H9 (cell line): ENCODE measurements around the gene YRDC. TPM values are rescaled to one million over a fixed set of nuclear protein-coding genes. Genes with fewer than 3 reads are reported as not detected.
A peak's percentile ranks its signal among the peaks of the same experiment; 100 is the strongest.

ENCODE experiments used
- DNase-seq: peaks from one replicate; pipeline ENCODE4 v3.0.0-alpha.2; 2017
- H2AFZ ChIP-seq: one replicate; pipeline ENCODE4 v1.6.1; 2013; ENCODE audit warnings: mild to moderate bottlenecking, low read length, control low read depth, moderate library complexity
- H2AK5ac ChIP-seq: 2 replicates; pipeline ENCODE4 v1.6.1; 2013; ENCODE audit warnings: low read length, control low read depth, mixed read lengths; ENCODE audit not compliant: insufficient read length
- H2BK120ac ChIP-seq: one replicate; pipeline ENCODE4 v1.6.1; 2013; ENCODE audit warnings: low read depth, mild to moderate bottlenecking, low read length, control low read depth, inconsistent platforms; ENCODE audit not compliant: poor library complexity, severe bottlenecking
- H2BK12ac ChIP-seq: 2 replicates; pipeline ENCODE4 v1.6.1; 2013; ENCODE audit warnings: low read length, control low read depth, mixed read lengths, low read depth; ENCODE audit not compliant: insufficient read length
- H2BK15ac ChIP-seq: 2 replicates; pipeline ENCODE4 v1.6.1; 2013; ENCODE audit warnings: low read depth, low read length, control low read depth
- H2BK20ac ChIP-seq: one replicate; pipeline ENCODE4 v1.6.1; 2013; ENCODE audit warnings: low read depth, mild to moderate bottlenecking, low read length, control low read depth, inconsistent platforms; ENCODE audit not compliant: poor library complexity, severe bottlenecking
- H2BK5ac ChIP-seq: 2 replicates; pipeline ENCODE4 v1.6.1; 2013; ENCODE audit warnings: low read length, control low read depth, mixed read lengths; ENCODE audit not compliant: insufficient read length
- H3K14ac ChIP-seq: 2 replicates; pipeline ENCODE4 v1.6.1; 2013; ENCODE audit warnings: low read length, control low read depth; ENCODE audit not compliant: insufficient read depth
- H3K18ac ChIP-seq: 2 replicates; pipeline ENCODE4 v1.6.1; 2013; ENCODE audit warnings: low read depth, mild to moderate bottlenecking, mixed read lengths, low read length, control low read depth; ENCODE audit not compliant: insufficient read length
- H3K23ac ChIP-seq: 2 replicates; pipeline ENCODE4 v1.6.1; 2013; ENCODE audit warnings: low read length, control low read depth, mixed read lengths, low read depth; ENCODE audit not compliant: insufficient read length
- H3K23me2 ChIP-seq: 2 replicates; pipeline ENCODE4 v1.6.1; 2013; ENCODE audit warnings: low read depth, mild to moderate bottlenecking, mixed read lengths, low read length, control low read depth; ENCODE audit not compliant: insufficient read length, poor library complexity, severe bottlenecking
- H3K27ac ChIP-seq: 2 replicates; pipeline ENCODE4 v1.5.1; 2013; ENCODE audit warnings: low read length, control low read depth, mixed read lengths, low read depth; ENCODE audit not compliant: insufficient read length
- H3K27me3 ChIP-seq: 2 replicates; pipeline ENCODE4 v1.6.1; 2013; ENCODE audit warnings: low read length, control low read depth, inconsistent platforms; ENCODE audit not compliant: insufficient read depth
- H3K4ac ChIP-seq: 2 replicates; pipeline ENCODE4 v1.6.1; 2013; ENCODE audit warnings: low read depth, mild to moderate bottlenecking, control low read depth, inconsistent platforms, low read length, moderate library complexity
- H3K4me1 ChIP-seq: 2 replicates; pipeline ENCODE4 v1.6.1; 2013; ENCODE audit warnings: low read length, control low read depth, inconsistent platforms; ENCODE audit not compliant: insufficient read depth
- H3K4me2 ChIP-seq: 2 replicates; pipeline ENCODE4 v1.6.1; 2013; ENCODE audit warnings: low read length, control low read depth, mixed read lengths; ENCODE audit not compliant: insufficient read length, insufficient read depth
- H3K56ac ChIP-seq: 2 replicates; pipeline ENCODE4 v1.6.1; 2013; ENCODE audit warnings: low read depth, mild to moderate bottlenecking, mixed read lengths, low read length, control low read depth; ENCODE audit not compliant: insufficient read length
- H3K79me1 ChIP-seq: 2 replicates; pipeline ENCODE4 v1.6.1; 2013; ENCODE audit warnings: low read depth, mild to moderate bottlenecking, moderate library complexity, low read length, control low read depth, inconsistent platforms; ENCODE audit not compliant: insufficient read depth, poor library complexity, severe bottlenecking
- H3K79me2 ChIP-seq: 2 replicates; pipeline ENCODE4 v1.6.1; 2013; ENCODE audit warnings: low read length, control low read depth, inconsistent platforms; ENCODE audit not compliant: insufficient read depth
- H3K9ac ChIP-seq: 2 replicates; pipeline ENCODE4 v1.6.1; 2013; ENCODE audit warnings: low read length, control low read depth, mixed read lengths; ENCODE audit not compliant: insufficient read length; ENCODE audit errors: extremely low read depth
- H3K9me3 ChIP-seq: one replicate; pipeline ENCODE4 v1.6.1; 2013; ENCODE audit warnings: low read depth, low read length, inconsistent platforms; ENCODE audit not compliant: control insufficient read depth
- H3T11ph ChIP-seq: one replicate; pipeline ENCODE4 v1.6.1; 2013; ENCODE audit warnings: mild to moderate bottlenecking, low read length, control low read depth, inconsistent platforms
- H4K20me1 ChIP-seq: one replicate; pipeline ENCODE4 v1.6.1; 2013; ENCODE audit not compliant: control insufficient read depth, insufficient read length, insufficient read depth
- H4K5ac ChIP-seq: 2 replicates; pipeline ENCODE4 v1.6.1; 2013; ENCODE audit warnings: low read depth, mild to moderate bottlenecking, mixed read lengths, low read length, control low read depth; ENCODE audit not compliant: insufficient read length
- H4K8ac ChIP-seq: replicated peaks from 2 replicates; pipeline ENCODE4 v1.6.1; 2013; ENCODE audit warnings: low read length, control low read depth, mixed read lengths, low read depth; ENCODE audit not compliant: insufficient read length
- H4K91ac ChIP-seq: 2 replicates; pipeline ENCODE4 v1.6.1; 2013; ENCODE audit warnings: low read depth, mild to moderate bottlenecking, moderate library complexity, mixed read lengths, low read length, control low read depth; ENCODE audit not compliant: insufficient read length
- H3K27ac Mint-ChIP-seq, 3 experiments: 2 replicates in 2 of 3; 3 replicates in 1 of 3; pipeline ENCODE4 v1.8.0; 2020 to 2021; ENCODE audit warnings: mixed read lengths in 3 of 3, mild to moderate bottlenecking in 1 of 3, moderate library complexity in 1 of 3
- H3K27me3 Mint-ChIP-seq: 2 replicates; pipeline ENCODE4 v1.8.0; 2021; ENCODE audit warnings: low read depth, mild to moderate bottlenecking, moderate library complexity, mixed read lengths
- H3K36me3 Mint-ChIP-seq, 3 experiments: 2 replicates in 2 of 3; 3 replicates in 1 of 3; pipeline ENCODE4 v1.8.0; 2020 to 2021; ENCODE audit warnings: low read depth in 3 of 3, mixed read lengths in 3 of 3; ENCODE audit not compliant: insufficient read depth in 1 of 3
- H3K4me1 Mint-ChIP-seq, 2 experiments: 2 replicates each; pipeline ENCODE4 v1.8.0; 2020; ENCODE audit warnings: mixed read lengths in 2 of 2
- H3K4me3 Mint-ChIP-seq, 2 experiments: 2 replicates in 1 of 2; 3 replicates in 1 of 2; pipeline ENCODE4 v1.8.0; 2020 to 2021; ENCODE audit warnings: mild to moderate bottlenecking in 2 of 2, mixed read lengths in 2 of 2, moderate library complexity in 1 of 2
- H3K9me3 Mint-ChIP-seq, 2 experiments: 2 replicates in 1 of 2; 3 replicates in 1 of 2; pipeline ENCODE4 v1.8.0; 2020; ENCODE audit warnings: mild to moderate bottlenecking in 2 of 2, mixed read lengths in 2 of 2, moderate library complexity in 1 of 2
- WGBS: extraction: QIAGEN DNeasy Blood & Tissue Kit; methylation state at CpG from one replicate; pipeline ENCODE4 v1.1.7; 2013; ENCODE audit warnings: missing lambda C conversion rate, low lambda C conversion rate, mixed read lengths; ENCODE audit not compliant: insufficient read length; ENCODE audit errors: extremely low coverage; 5-methylcytosine and 5-hydroxymethylcytosine counted together
- total RNA-seq: library from RNA; stranded (reverse); gene quantifications from 2 replicates; pipeline ENCODE4 v1.2.1, GENCODE V29; 2021
- TF ChIP-seq, protein P1 (sequence below): fragments of 200-600 bp; sonication (generic); conservative IDR thresholded peaks from 3 replicates; pipeline ENCODE4 v1.8.0; 2021; ENCODE audit warnings: antibody characterized with exemption, mild to moderate bottlenecking

Gene YRDC
- total RNA-seq, 1 experiment from 2014 or later: 28.0 TPM

DNA sequence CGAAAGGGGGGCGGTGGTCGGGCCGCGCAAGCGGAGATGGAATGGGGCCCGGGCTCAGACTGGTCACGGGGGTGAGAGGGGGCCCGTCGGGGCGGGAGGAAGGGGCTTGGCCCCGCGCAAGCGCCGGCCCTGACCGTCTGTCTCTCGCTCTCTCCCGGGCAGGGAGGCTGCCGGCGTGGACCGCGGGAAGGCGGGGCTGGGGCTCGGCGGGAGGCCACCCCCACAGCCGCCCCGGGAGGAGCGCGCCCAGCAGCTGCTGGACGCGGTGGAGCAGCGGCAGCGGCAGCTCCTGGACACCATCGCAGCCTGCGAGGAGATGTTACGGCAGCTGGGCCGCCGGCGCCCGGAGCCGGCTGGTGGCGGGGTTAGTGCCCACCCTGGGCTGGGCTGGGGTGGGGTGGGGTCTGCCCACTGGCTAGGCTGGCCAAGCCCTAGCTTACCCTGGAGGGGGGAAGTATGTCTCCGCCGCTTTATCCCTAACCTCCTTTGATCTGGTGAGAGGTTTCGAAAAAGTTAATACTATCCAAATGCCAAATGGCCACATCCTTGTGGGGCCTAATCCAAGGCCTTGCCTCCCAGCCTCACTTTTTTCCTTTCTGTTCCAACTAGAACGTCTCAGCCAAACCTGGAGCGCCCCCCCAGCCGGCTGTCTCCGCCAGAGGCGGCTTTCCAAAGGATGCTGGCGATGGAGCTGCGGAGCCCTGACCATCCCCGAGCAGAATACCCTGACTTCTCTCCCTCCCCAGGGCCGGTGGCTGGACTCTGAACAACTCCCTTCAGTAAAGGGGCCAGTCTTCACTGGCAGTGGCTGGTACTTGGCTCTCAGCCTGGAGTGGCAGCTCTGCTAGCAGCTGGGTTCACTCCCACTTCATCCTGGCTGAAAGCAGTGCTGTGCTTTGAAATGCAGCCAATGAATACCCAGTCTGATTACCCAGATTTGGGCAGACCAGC, 636 bp upstream of the YRDC start:
- Histone ChIP-seq H2BK120ac (no peak overlapping the region), H2BK5ac (no peak overlapping the region), H3K18ac (no peak overlapping the region), H4K20me1 (no peaks in the 10 kb centered on the region), H3K79me2 (peaks cover 9% of the 10 kb centered on the region; the same call in 1 of the 2 replicates), H3K14ac (no peak overlapping the region), H2BK20ac (no peak overlapping the region), H3K4me2 (peak overlapping the region; percentile 68), H4K8ac (no peak overlapping the region), H3K4ac (no peak overlapping the region), H3K23me2 (peaks cover 8% of the 10 kb centered on the region), H3K9ac (peak overlapping the region; percentile 39), H2BK12ac (no peak overlapping the region), H3K27me3 (no peaks in the 10 kb centered on the region), H4K91ac (no peak overlapping the region), H3K79me1 (peaks cover 9% of the 10 kb centered on the region), H4K5ac (no peak overlapping the region), H3K4me1 (no peaks in the 10 kb centered on the region; the same call in 1 of the 2 replicates), H3K27ac (no peak overlapping the region), H3K9me3 (no peaks in the 10 kb centered on the region), H3K56ac (no peak overlapping the region), H2BK15ac (no peak overlapping the region), H2AK5ac (no peak overlapping the region), H2AFZ (no peak overlapping the region), H3K23ac (no peak overlapping the region), H3T11ph (no peak overlapping the region)
- H3K4me1 Mint-ChIP-seq: peaks cover 10 to 11% of the 10 kb centered on the region in 2 experiments
- no peaks in the 10 kb centered on the region; the same call in 1 of the 2 replicates for H3K27me3 Mint-ChIP-seq
- no peaks in the 10 kb centered on the region for H3K9me3 Mint-ChIP-seq
- peaks cover 29 to 46% (median 30%) of the 10 kb centered on the region in 3 experiments for H3K36me3 Mint-ChIP-seq
- WGBS: no CpG with 5 or more reads among the region's 54 CpGs
- DNase-seq: peak; percentile 48
- H3K27ac Mint-ChIP-seq: peak overlapping the region; percentile 61 to 98 (median 89); a peak in 5 of 7 replicates
- TF ChIP-seq, protein P1, sequence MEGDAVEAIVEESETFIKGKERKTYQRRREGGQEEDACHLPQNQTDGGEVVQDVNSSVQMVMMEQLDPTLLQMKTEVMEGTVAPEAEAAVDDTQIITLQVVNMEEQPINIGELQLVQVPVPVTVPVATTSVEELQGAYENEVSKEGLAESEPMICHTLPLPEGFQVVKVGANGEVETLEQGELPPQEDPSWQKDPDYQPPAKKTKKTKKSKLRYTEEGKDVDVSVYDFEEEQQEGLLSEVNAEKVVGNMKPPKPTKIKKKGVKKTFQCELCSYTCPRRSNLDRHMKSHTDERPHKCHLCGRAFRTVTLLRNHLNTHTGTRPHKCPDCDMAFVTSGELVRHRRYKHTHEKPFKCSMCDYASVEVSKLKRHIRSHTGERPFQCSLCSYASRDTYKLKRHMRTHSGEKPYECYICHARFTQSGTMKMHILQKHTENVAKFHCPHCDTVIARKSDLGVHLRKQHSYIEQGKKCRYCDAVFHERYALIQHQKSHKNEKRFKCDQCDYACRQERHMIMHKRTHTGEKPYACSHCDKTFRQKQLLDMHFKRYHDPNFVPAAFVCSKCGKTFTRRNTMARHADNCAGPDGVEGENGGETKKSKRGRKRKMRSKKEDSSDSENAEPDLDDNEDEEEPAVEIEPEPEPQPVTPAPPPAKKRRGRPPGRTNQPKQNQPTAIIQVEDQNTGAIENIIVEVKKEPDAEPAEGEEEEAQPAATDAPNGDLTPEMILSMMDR: 0 out of 3 replicates have a peak, but pooled peaks have one; percentile 10
- peak overlapping the region; percentile 84 to 93 for H3K4me3 Mint-ChIP-seq
